AML-193 (cell line): ENCODE results near the gene C22orf23.
A peak's percentile ranks its signal among the peaks of the same experiment; 100 is the strongest.
"Not testable (repeated sequence)": the region's sequence is repeated elsewhere in the genome, so short reads cannot be mapped to it uniquely, and the experiment has no call there.

ENCODE experiments used
- DNase-seq, 2 experiments: peaks; one replicate each; lab custom pipeline; 2025; lab: John Stamatoyannopoulos, UW

C22orf23 gene

DNA sequence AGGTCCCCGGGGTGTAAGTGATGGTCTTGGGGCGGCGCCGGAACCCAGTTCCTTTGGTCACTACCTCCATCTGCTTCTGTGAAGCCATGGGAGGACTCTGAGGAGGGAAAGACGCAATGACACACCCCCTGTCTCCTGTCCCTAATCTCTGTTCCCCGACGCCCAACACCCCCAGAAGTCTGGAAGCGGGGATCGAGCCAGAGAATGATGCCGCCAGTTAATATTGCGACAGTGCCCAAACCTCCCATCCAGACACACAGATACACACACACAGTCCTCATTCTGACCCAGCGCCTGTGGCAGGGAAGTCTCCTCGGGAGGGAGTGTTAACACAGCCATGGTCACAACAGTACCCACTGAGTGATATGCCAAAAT is 352 bp downstream of the C22orf23 start:
- DNase-seq = peak in 1 of 2 experiments; percentile 51

- DNase-seq = not testable (repeated sequence)
These were observed 772 bp downstream of the C22orf23 start for GRCh38 chr22:37952629-37953028.

DNA sequence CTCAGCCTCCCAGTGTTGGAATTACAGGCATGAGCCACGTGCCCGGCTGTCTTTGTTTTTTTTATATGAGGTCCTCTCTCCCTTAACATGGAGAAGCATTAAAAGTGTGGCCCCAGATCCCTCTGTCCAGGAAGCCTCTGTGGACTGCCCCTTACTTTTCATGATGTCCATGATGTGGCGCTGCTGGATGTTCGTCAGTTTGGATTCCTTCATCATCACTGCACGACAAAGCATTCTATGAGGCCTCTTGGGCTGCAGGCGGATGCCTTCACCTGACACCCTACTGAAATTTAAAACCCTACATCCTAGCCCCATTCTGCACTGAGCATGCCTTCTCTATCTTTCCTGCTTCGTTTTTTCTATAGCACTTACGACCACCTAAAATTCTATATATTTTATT is 2.1 kb downstream of the C22orf23 start:
- DNase-seq = no peak

GRCh38 chr22:37947142-37947795 is 6.1 kb downstream of the C22orf23 start:
- DNase-seq = not testable (repeated sequence)

GRCh38 chr22:37944423-37944822 is 9.0 kb downstream of the C22orf23 start:
- DNase-seq = not testable (repeated sequence)

DNA sequence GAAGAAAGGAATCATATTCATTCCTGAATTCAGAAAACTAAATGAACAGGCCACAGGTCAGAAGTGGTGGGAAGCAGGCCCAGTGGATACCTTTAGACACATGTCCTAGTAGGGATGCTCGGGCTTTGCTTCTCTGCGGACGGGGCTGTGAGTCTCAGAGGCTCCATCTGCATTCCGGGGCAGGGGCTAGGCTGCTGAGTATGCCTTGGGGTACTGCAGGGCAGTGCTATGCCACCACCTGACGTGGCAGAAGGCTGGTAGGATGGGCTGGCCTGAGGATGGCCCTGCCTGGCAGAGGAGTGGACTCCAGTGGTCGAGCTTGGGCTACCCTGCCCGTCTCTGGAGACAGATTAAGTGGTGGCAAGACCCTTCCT is 9.6 kb downstream of the C22orf23 start:
- DNase-seq = no peak

- DNase-seq = no peak
These were observed 10.1 kb downstream of the C22orf23 start for GRCh38 chr22:37943136-37943824.

DNA sequence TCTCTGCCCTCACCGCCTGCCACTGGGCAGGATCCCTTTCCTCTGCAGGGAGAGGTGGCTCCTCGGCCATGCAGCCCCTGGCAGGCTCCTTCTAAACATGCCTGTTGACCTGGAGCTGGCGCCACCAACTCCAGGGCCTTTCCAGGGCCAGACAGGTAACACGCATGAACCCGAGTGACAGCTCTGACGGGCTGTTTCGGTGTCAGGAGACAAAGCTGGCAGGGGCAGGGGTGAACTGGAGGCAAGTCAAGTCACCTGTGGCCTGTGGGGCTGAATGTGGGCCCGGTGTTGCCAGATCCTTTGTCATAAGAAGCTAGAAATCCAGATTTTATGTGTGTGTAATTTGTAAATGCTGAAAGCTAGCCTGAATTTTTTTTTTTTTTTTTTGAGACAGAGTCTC is 11.3 kb downstream of the C22orf23 start:
- DNase-seq = no peak

- peak; percentile 58 to 63 for DNase-seq
These were observed 12.6 kb downstream of the C22orf23 start for GRCh38 chr22:37940698-37941376.

- DNase-seq = peak; percentile 82 to 87
These were observed 19.6 kb downstream of the C22orf23 start for GRCh38 chr22:37933711-37934376.

- no peak for DNase-seq
These were observed 20.4 kb downstream of the C22orf23 start for GRCh38 chr22:37932821-37933578.

DNA sequence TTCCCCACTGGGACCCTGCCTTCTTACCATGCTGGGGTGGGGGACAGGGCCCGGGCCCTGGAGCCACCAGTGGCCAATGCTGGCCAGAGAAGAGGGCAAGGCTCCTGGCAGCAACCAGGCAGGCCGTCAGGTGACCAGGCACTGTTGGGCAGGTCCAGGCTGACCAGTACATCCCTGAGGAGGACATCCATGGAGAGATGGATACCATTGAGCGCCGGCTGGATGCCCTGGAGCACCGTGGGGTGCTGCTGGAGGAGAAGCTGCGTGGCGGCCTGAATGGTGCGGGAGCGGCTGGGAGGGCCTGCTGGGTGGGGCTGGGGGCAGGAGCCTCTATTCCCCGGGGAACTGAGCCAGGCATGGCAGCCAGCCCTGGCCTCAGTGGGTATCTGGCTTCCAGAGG is 21.0 kb downstream of the C22orf23 start:
- DNase-seq = no peak

DNA sequence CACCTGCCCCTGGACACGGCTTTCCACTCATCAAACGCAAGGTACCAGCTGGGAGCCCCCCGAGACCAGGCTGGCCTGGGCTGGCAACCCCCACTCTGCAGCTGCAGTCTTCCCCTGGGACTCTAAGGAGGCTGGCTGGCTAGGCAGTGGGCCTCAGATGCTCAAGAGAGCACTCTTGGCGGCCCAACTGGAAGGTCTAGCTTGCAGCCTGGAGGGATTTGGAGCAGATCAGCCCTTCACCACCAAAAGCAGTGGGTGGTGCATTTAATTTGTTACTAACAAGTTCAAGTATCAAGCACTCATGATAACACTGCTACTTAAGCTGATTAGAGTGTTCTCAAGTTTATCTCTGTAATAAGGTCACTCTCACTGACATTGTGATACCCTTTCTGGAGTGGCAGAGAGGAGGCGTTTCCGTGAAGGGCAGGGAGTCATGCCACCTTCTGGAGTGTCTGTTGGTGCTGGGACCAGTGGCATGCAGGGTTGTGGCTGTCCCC is 21.5 kb downstream of the C22orf23 start:
- no peak for DNase-seq

DNA sequence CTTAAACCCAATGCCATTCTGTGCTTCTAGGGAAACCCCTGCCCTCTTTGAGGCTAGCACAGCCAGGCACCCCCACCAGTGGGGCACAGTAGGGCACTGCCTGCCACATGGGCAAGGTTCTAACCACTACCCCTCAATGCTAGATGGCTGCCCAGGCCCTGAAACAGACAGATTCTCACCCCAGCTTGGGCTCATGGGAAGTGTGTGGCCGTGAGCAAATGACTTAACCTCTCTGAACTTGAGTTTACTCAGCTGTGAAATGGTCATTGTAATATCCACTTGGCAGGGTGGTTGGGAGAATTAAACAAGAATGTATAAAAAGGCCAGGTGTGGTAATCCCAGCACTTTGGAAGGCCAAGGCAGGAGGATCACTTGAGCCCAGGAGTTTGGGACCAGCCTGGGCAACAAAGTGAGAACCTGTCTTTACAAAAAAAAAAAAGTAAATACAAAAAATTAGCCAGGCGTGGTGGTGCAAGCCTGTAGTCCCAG is 22.4 kb downstream of the C22orf23 start:
- DNase-seq = no peak

DNA sequence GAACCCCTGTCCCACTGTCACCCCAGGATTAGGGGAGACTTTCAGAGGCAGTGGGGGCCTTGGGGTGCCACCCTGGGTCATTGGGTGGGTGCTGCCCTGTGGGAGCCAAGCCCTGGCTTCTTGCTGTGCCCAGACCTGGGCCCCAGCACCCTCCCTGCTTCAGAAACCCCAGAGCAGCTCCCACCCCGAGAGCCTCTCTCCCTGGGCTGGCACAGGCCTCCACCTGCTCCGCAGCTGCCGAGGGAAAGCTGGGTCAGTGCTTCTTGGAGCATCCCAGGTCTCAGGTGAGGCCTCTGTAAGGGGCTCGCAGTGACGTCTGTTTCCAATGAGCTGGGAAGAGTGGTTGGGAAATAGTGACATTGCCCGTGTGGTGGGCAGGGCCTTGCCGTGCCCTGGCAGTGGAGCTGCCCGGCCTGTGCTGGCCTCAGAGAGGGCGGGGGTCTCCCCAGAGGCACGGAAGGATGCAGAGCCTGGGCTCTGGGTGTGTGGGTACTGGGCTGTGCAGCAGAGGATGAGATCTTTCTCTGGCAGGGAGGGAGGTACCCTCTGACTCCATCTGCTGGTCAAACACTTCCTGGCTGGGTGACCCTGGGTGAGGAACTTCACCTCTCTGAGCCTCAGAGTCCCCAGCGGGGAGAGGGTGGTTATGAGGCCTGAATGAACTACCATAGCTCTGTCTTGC is 23.0 kb downstream of the C22orf23 start:
- DNase-seq = peak in 1 of 2 experiments; percentile 2

GRCh38 chr22:37929390-37929789 is 24.0 kb downstream of the C22orf23 start:
- DNase-seq = no peak

DNA sequence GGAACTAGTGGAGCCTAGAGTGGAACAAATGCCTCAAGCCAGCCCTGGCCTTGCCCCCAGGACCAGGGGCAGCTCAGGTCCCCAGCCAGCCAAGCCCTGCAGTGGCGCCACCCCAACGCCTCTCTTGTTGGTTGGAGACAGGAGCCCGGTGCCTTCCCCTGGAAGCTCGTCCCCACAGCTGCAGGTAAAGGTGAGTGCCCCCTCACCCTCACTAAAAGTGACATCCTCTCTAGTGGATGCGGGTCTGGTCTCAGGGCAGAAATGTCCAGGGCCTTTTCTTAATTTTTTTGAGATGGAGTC is 25.8 kb downstream of the C22orf23 start:
- DNase-seq = no peak

DNA sequence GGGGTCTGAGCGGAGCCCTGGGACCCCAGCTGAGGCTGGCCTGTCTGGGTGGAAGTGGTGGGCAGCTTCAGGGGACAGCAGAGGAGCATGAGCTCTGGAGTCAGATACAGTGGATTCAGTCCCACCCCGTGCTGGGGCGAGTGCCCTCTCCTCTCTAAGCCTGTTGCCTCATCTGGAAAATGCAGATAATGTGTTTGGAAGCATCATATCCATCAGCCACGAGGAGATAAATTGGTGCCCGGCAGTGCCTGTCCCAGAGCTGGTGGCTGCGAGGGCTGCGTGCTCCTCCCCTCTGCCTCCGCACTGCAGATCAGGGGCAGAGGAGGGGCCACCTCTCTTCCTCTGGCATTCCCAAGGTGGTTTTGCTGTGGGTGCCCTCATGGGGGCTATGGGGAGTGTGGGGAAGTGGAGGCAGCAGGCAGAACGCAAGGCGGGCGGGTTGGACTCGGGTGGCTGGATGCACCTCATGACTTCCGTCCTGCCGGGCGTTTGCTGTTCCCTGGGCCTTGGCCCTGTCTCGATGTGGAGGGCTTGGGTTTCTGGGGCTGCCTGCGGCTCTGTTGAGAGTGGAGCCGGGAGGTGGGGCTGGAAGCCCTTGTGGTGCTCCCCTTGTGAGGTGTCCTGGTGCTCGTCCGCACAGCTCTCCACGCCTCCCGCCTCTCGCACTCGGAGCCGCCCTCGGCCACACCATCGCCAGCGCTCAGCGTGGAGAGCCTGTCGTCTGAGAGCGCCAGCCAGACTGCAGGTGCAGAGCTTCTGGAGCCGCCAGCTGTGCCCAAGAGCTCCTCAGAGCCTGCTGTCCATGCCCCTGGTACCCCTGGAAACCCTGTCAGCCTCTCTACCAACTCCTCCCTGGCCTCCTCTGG is 26.4 kb downstream of the C22orf23 start:
- DNase-seq = no peak

GRCh38 chr22:37926358-37926757 is 27.0 kb downstream of the C22orf23 start:
- DNase-seq = no peak

DNA sequence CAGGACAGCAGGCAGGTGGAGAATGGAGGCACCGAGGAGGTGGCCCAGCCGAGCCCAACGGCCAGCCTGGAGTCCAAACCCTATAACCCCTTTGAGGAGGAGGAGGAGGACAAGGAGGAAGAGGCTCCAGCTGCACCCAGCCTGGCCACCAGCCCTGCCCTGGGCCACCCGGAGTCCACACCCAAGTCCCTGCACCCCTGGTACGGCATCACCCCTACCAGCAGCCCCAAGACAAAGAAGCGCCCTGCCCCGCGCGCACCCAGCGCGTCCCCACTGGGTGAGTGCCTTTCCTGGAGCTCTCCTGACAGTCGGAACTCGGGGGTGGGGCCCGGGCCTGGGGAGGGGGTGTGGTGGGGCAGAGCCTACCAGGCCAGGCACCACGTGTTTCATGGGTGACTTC is 27.6 kb downstream of the C22orf23 start:
- DNase-seq = no peak
